CD14-positive monocyte (primary cell): Measurements from ENCODE around the gene AKAP6. TPM values are rescaled to one million over a fixed set of nuclear protein-coding genes. Genes with fewer than 3 reads are reported as not detected.

ENCODE experiments used
- DNase-seq, 3 donors: peaks; one replicate each; pipeline ENCODE4 v3.0.0-alpha.2; 2011 to 2022
- H2AFZ ChIP-seq: 2 replicates; pipeline ENCODE4 v1.6.0; 2012; ENCODE audit warnings: mild to moderate bottlenecking, low read depth, low read length, inconsistent platforms; ENCODE audit not compliant: insufficient read depth, poor library complexity, severe bottlenecking
- H3K27ac ChIP-seq, 2 donors: 1 replicate in 1 of 2; 2 replicates in 1 of 2; pipeline ENCODE4 v1.5.1; 2012 to 2013; ENCODE audit warnings: low read length in 2 of 2, control low read depth in 1 of 2, inconsistent platforms in 1 of 2, low read depth in 1 of 2, mild to moderate bottlenecking in 1 of 2
- H3K27me3 ChIP-seq, 2 donors: one replicate each; pipeline versions ENCODE4 v1.6.0 to v1.6.1; 2011 to 2013; ENCODE audit warnings: low read length in 2 of 2; ENCODE audit not compliant: control insufficient read depth in 2 of 2, insufficient read depth in 2 of 2
- H3K36me3 ChIP-seq, 2 donors: replicated peaks in 1 of 2; 1 replicate in 1 of 2; 2 replicates in 1 of 2; pipeline versions ENCODE4 v1.5.1 to v1.6.1; 2012 to 2013; ENCODE audit warnings: low read length in 2 of 2, control low read depth in 1 of 2, inconsistent platforms in 1 of 2, mild to moderate bottlenecking in 1 of 2; ENCODE audit not compliant: insufficient read depth in 2 of 2, control insufficient read depth in 1 of 2
- H3K4me1 ChIP-seq, 2 donors: 1 replicate in 1 of 2; 2 replicates in 1 of 2; pipeline versions ENCODE4 v1.5.1 to v1.6.1; 2012 to 2013; ENCODE audit warnings: low read length in 2 of 2, control low read depth in 1 of 2, inconsistent platforms in 1 of 2, mild to moderate bottlenecking in 1 of 2, moderate library complexity in 1 of 2; ENCODE audit not compliant: insufficient read depth in 2 of 2, control insufficient read depth in 1 of 2
- H3K4me2 ChIP-seq: replicated peaks from 2 replicates; pipeline ENCODE3; 2012; ENCODE audit warnings: low read length, moderate library complexity, mild to moderate bottlenecking; ENCODE audit not compliant: poor library complexity, severe bottlenecking; ENCODE audit errors: extremely low read depth
- H3K4me3 ChIP-seq, 3 experiments: fragments of 200-600 bp in 1 of 3; sonication (generic) in 1 of 3; replicated peaks in 1 of 3; 1 replicate in 2 of 3; 2 replicates in 1 of 3; pipeline ENCODE4 v1.5.1; 2011 to 2013; ENCODE audit warnings: low read length in 3 of 3, mild to moderate bottlenecking in 3 of 3, control low read depth in 2 of 3, low read depth in 2 of 3, inconsistent platforms in 1 of 3, moderate library complexity in 1 of 3
- H3K79me2 ChIP-seq: 2 replicates; pipeline ENCODE4 v1.6.0; 2012; ENCODE audit warnings: mild to moderate bottlenecking, control low read depth, inconsistent platforms, low read length, moderate library complexity; ENCODE audit not compliant: insufficient read depth
- H3K9ac ChIP-seq: 2 replicates; pipeline ENCODE4 v1.6.0; 2017; ENCODE audit warnings: low read length, mild to moderate bottlenecking; ENCODE audit not compliant: insufficient read depth, poor library complexity, severe bottlenecking
- H3K9me3 ChIP-seq, 2 donors: replicated peaks in 1 of 2; 1 replicate in 1 of 2; 2 replicates in 1 of 2; pipeline versions ENCODE4 v1.5.1 to v1.6.1; 2012 to 2013; ENCODE audit warnings: low read length in 2 of 2, control low read depth in 1 of 2; ENCODE audit not compliant: control insufficient read depth in 1 of 2, insufficient read depth in 1 of 2
- H4K20me1 ChIP-seq: 2 replicates; pipeline ENCODE4 v1.6.0; 2012; ENCODE audit warnings: mild to moderate bottlenecking, low read length, control low read depth, moderate library complexity; ENCODE audit not compliant: insufficient read depth
- H3K27ac Mint-ChIP-seq, 7 donors: one replicate each; pipeline ENCODE4 v1.8.0; 2020; ENCODE audit warnings: mild to moderate bottlenecking in 7 of 7, mixed read lengths in 7 of 7, moderate library complexity in 6 of 7, inconsistent platforms in 2 of 7
- H3K27me3 Mint-ChIP-seq, 3 donors: one replicate each; pipeline ENCODE4 v1.8.0; 2021 to 2022; ENCODE audit warnings: low read depth in 3 of 3, mild to moderate bottlenecking in 3 of 3, mixed read lengths in 3 of 3, moderate library complexity in 3 of 3, inconsistent platforms in 1 of 3
- H3K36me3 Mint-ChIP-seq, 2 donors: one replicate each; pipeline ENCODE4 v1.8.0; 2020; ENCODE audit warnings: mixed read lengths in 2 of 2, inconsistent platforms in 1 of 2, mild to moderate bottlenecking in 1 of 2
- H3K4me1 Mint-ChIP-seq: one replicate; pipeline ENCODE4 v1.8.0; 2020; ENCODE audit warnings: mild to moderate bottlenecking, mixed read lengths
- H3K4me3 Mint-ChIP-seq, 2 donors: one replicate each; pipeline ENCODE4 v1.8.0; 2020; ENCODE audit warnings: mild to moderate bottlenecking in 2 of 2, mixed read lengths in 2 of 2, moderate library complexity in 1 of 2
- H3K9me3 Mint-ChIP-seq, 7 donors: one replicate each; pipeline ENCODE4 v1.8.0; 2020 to 2022; ENCODE audit warnings: mixed read lengths in 7 of 7, mild to moderate bottlenecking in 6 of 7, moderate library complexity in 6 of 7, inconsistent platforms in 2 of 7
- CTCF ChIP-seq: fragments of 200-600 bp; IDR thresholded peaks from one replicate; pipeline ENCODE4 v1.8.0; 2022; ENCODE audit warnings: antibody characterized with exemption, mild to moderate bottlenecking
- WGBS: methylation state at CpG from one replicate; pipeline ENCODE4 v1.1.5; 2013; ENCODE audit warnings: missing lambda C conversion rate; ENCODE audit not compliant: insufficient coverage; 5-methylcytosine and 5-hydroxymethylcytosine counted together
- intact Hi-C, 2 donors: fragments of 100-400 bp; cut with micrococcal nuclease; formaldehyde crosslinking; loops; one replicate each; pipeline versions ENCODE4 v1.15.0 to v1.15.1; 2023
- polyA plus RNA-seq, 3 donors: library from polyadenylated mRNA; depleted of rRNA in 1 of 3; unstranded in 2 of 3; stranded (reverse) in 1 of 3; fragments of 300-500 nt in 2 of 3; fragments of >200 nt in 1 of 3; fragmentation: Illumina TruSeq in 2 of 3; gene quantifications; 1 replicate in 2 of 3; 2 replicates in 1 of 3; pipeline ENCODE4 v1.2.3, GENCODE V29; 2012 to 2021

AKAP6 gene
- polyA plus RNA-seq, 3 donors: not detected

GRCh38 chr14:32633224-32633859 is 304.2 kb downstream of the AKAP6 start:
- intact Hi-C loops: no loop called here
- H3K27ac ChIP-seq: no peak overlapping the region
- TF ChIP-seq CTCF: no peak
- H2AFZ ChIP-seq: no peak overlapping the region
- Mint-ChIP-seq H3K27ac (no peak overlapping the region), H3K4me1 (peaks cover 5% of the 10 kb centered on the region), H3K27me3 (no peaks in the 10 kb centered on the region), H3K36me3 (no peaks in the 10 kb centered on the region), H3K4me3 (no peak overlapping the region), H3K9me3 (peaks cover 0 to 1% (median 0%) of the 10 kb centered on the region in 7 donors)
- no peaks in the 10 kb centered on the region for H4K20me1 ChIP-seq
- no peaks in the 10 kb centered on the region for H3K79me2 ChIP-seq
- H3K4me3 ChIP-seq: no peak overlapping the region
- no peaks in the 10 kb centered on the region for H3K4me1 ChIP-seq
- DNase-seq: no peak
- no peak overlapping the region for H3K4me2 ChIP-seq
- no peaks in the 10 kb centered on the region for H3K27me3 ChIP-seq
- no CpG with 5 or more reads among the region's 3 CpGs for WGBS
- no peaks in the 10 kb centered on the region for H3K9me3 ChIP-seq
- no peaks in the 10 kb centered on the region for H3K36me3 ChIP-seq
- H3K9ac ChIP-seq: no peak overlapping the region

GRCh38 chr14:32633930-32634329 is 304.8 kb downstream of the AKAP6 start:
- Histone ChIP-seq H3K4me3 (no peak overlapping the region), H2AFZ (no peak overlapping the region), H3K9ac (no peak overlapping the region), H3K27me3 (no peaks in the 10 kb centered on the region), H3K4me2 (no peak overlapping the region), H3K4me1 (no peaks in the 10 kb centered on the region), H3K79me2 (no peaks in the 10 kb centered on the region), H3K36me3 (no peaks in the 10 kb centered on the region), H3K9me3 (no peaks in the 10 kb centered on the region), H4K20me1 (no peaks in the 10 kb centered on the region), H3K27ac (no peak overlapping the region)
- DNase-seq: no peak
- Mint-ChIP-seq H3K4me3 (no peak overlapping the region), H3K4me1 (peaks cover 5% of the 10 kb centered on the region), H3K36me3 (no peaks in the 10 kb centered on the region), H3K27me3 (no peaks in the 10 kb centered on the region), H3K27ac (no peak overlapping the region), H3K9me3 (peaks cover 0 to 1% (median 0%) of the 10 kb centered on the region in 7 donors)
- intact Hi-C loops: no loop called here
- no peak for TF ChIP-seq CTCF
